Chondrocyte (in vitro differentiated cells): ENCODE data around the gene PLCXD1. TPM values are rescaled to one million over a fixed set of nuclear protein-coding genes. Genes with fewer than 3 reads are reported as not detected.

Source experiments
- DNase-seq: peaks from one replicate; pipeline ENCODE4 v3.0.0; 2021; ENCODE audit warnings: mixed read lengths, low spot score
- H3K27ac Mint-ChIP-seq: one replicate; pipeline ENCODE4 v1.8.0; 2021; ENCODE audit warnings: mild to moderate bottlenecking, moderate library complexity, mixed read lengths; ENCODE audit not compliant: unreplicated experiment
- H3K27me3 Mint-ChIP-seq: 2 replicates; pipeline ENCODE4 v1.8.0; 2021; ENCODE audit warnings: low read depth, mixed read lengths
- H3K36me3 Mint-ChIP-seq: 2 replicates; pipeline ENCODE4 v1.8.0; 2021; ENCODE audit warnings: low read depth, mixed read lengths
- H3K4me1 Mint-ChIP-seq: 2 replicates; pipeline ENCODE4 v1.8.0; 2021; ENCODE audit warnings: low read depth, mild to moderate bottlenecking, mixed read lengths
- H3K4me3 Mint-ChIP-seq: one replicate; pipeline ENCODE4 v1.8.0; 2021; ENCODE audit warnings: mild to moderate bottlenecking, moderate library complexity, mixed read lengths; ENCODE audit not compliant: unreplicated experiment
- H3K9me3 Mint-ChIP-seq: 2 replicates; pipeline ENCODE4 v1.8.0; 2021; ENCODE audit warnings: low read depth, mixed read lengths
- CTCF ChIP-seq: fragments of 200-600 bp; sonication (generic); IDR thresholded peaks from 2 replicates; pipeline ENCODE4 v1.5.0; 2021; ENCODE audit warnings: antibody characterized with exemption, mild to moderate bottlenecking, moderate library complexity
- total RNA-seq: library from RNA; stranded (reverse); gene quantifications from 3 replicates; pipeline ENCODE4 v1.2.1, GENCODE V29; 2021

PLCXD1 gene
- total RNA-seq, 1 donor from 2014 or later = 6.8 TPM

GRCh38 chrX:340641-341423 lies 59.7 kb downstream of the PLCXD1 start:
- Mint-ChIP-seq H3K4me1 (no peaks in the 10 kb centered on the region), H3K36me3 (peaks cover 24% of the 10 kb centered on the region), H3K27ac (peak overlapping the region; percentile 49), H3K27me3 (no peaks in the 10 kb centered on the region), H3K4me3 (no peak overlapping the region), H3K9me3 (peaks cover 6% of the 10 kb centered on the region)
- no peak for TF ChIP-seq CTCF
- DNase-seq = peak; percentile 94

- H3K27me3 Mint-ChIP-seq = no peaks in the 10 kb centered on the region
- peaks cover 18% of the 10 kb centered on the region for H3K36me3 Mint-ChIP-seq
Observed at GRCh38 chrX:341541-342101, 60.4 kb downstream of the PLCXD1 start.

GRCh38 chrX:344371-344901 lies 63.3 kb downstream of the PLCXD1 start:
- H3K27ac Mint-ChIP-seq = no peak overlapping the region
- peaks cover 4% of the 10 kb centered on the region for H3K36me3 Mint-ChIP-seq
- peaks cover 11% of the 10 kb centered on the region for H3K4me1 Mint-ChIP-seq
- H3K9me3 Mint-ChIP-seq = no peaks in the 10 kb centered on the region
- H3K27me3 Mint-ChIP-seq = no peaks in the 10 kb centered on the region
- peak; percentile 81 for DNase-seq
- H3K4me3 Mint-ChIP-seq = no peak overlapping the region
- TF ChIP-seq CTCF = no peak

More at GRCh38 chrX:341541-342101, 60.4 kb downstream of the PLCXD1 start:
- no peak for TF ChIP-seq CTCF
- no peak for DNase-seq
- no peaks in the 10 kb centered on the region for H3K4me1 Mint-ChIP-seq
- H3K4me3 Mint-ChIP-seq = no peak overlapping the region
- H3K27ac Mint-ChIP-seq = no peak overlapping the region
- H3K9me3 Mint-ChIP-seq = peaks cover 1% of the 10 kb centered on the region

GRCh38 chrX:345020-345925 lies 64.1 kb downstream of the PLCXD1 start:
- Mint-ChIP-seq H3K4me1 (peaks cover 12% of the 10 kb centered on the region), H3K9me3 (no peaks in the 10 kb centered on the region), H3K36me3 (peaks cover 7% of the 10 kb centered on the region), H3K27ac (no peak overlapping the region), H3K27me3 (no peaks in the 10 kb centered on the region), H3K4me3 (no peak overlapping the region)
- peak; percentile 84 for DNase-seq
- TF ChIP-seq CTCF = no peak
